BE2C (cell line): Measurements from ENCODE around the gene PPP1R9B.
A peak's percentile ranks its signal among the peaks of the same experiment; 100 is the strongest.

Source experiments
- DNase-seq: peaks from one replicate; pipeline ENCODE4 v3.0.0-alpha.2; 2020
- H3K27me3 ChIP-seq: fragments of 250-450 bp; sonication (Bioruptor Pico); 2 replicates; pipeline ENCODE4 v1.5.1; 2020; ENCODE audit warnings: mild to moderate bottlenecking
- H3K36me3 ChIP-seq: fragments of 250-450 bp; sonication (Bioruptor Pico); 2 replicates; pipeline ENCODE4 v1.5.1; 2020; ENCODE audit warnings: mild to moderate bottlenecking
- H3K4me1 ChIP-seq: fragments of 250-450 bp; sonication (Bioruptor Pico); 2 replicates; pipeline ENCODE4 v1.5.1; 2020
- H3K4me3 ChIP-seq: 2 replicates; pipeline ENCODE4 v1.5.1; 2011; ENCODE audit warnings: low read depth, low read length
- H3K9me3 ChIP-seq: fragments of 250-450 bp; sonication (Bioruptor Pico); 2 replicates; pipeline ENCODE4 v1.5.1; 2020
- TF ChIP-seq, protein P1 (sequence below): IDR thresholded peaks from 2 replicates; pipeline ENCODE4 v1.5.1; 2012; ENCODE audit warnings: mild to moderate bottlenecking, low read depth, low read length

The PPP1R9B gene

GRCh38 chr17:50094243-50094752 is 56.2 kb downstream of the PPP1R9B start:
- Histone ChIP-seq H3K27me3 (no peaks in the 10 kb centered on the region), H3K4me1 (no peaks in the 10 kb centered on the region), H3K36me3 (no peaks in the 10 kb centered on the region), H3K9me3 (no peaks in the 10 kb centered on the region), H3K4me3 (peak overlapping the region; percentile 68)
- peak; percentile 90 for DNase-seq
- TF ChIP-seq, protein P1, sequence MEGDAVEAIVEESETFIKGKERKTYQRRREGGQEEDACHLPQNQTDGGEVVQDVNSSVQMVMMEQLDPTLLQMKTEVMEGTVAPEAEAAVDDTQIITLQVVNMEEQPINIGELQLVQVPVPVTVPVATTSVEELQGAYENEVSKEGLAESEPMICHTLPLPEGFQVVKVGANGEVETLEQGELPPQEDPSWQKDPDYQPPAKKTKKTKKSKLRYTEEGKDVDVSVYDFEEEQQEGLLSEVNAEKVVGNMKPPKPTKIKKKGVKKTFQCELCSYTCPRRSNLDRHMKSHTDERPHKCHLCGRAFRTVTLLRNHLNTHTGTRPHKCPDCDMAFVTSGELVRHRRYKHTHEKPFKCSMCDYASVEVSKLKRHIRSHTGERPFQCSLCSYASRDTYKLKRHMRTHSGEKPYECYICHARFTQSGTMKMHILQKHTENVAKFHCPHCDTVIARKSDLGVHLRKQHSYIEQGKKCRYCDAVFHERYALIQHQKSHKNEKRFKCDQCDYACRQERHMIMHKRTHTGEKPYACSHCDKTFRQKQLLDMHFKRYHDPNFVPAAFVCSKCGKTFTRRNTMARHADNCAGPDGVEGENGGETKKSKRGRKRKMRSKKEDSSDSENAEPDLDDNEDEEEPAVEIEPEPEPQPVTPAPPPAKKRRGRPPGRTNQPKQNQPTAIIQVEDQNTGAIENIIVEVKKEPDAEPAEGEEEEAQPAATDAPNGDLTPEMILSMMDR: peak; percentile 86

DNA sequence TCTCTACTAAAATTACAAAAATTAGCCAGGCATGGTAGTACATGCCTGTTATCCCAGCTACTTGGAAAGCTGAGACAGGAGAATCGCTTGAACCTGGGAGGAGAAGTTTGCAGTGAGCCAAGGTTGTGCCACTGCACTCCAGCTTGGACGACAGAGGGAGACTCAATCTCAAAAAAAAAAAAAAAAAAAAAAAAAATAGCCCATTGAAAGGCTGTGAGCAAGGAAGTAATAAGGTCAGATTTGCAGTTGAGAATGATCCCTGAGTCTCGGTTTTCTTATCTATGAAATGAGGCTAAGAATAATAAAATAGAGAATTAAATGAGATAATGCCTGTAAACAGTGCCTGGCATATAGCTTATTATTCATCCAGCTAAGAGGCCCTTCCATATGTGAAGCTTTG is 56.7 kb downstream of the PPP1R9B start:
- no peak overlapping the region for H3K4me3 ChIP-seq
- no peaks in the 10 kb centered on the region for H3K4me1 ChIP-seq
- TF ChIP-seq, protein P1: no peak
- H3K36me3 ChIP-seq: no peaks in the 10 kb centered on the region
- no peaks in the 10 kb centered on the region for H3K9me3 ChIP-seq
- DNase-seq: no peak
- H3K27me3 ChIP-seq: no peaks in the 10 kb centered on the region

DNA sequence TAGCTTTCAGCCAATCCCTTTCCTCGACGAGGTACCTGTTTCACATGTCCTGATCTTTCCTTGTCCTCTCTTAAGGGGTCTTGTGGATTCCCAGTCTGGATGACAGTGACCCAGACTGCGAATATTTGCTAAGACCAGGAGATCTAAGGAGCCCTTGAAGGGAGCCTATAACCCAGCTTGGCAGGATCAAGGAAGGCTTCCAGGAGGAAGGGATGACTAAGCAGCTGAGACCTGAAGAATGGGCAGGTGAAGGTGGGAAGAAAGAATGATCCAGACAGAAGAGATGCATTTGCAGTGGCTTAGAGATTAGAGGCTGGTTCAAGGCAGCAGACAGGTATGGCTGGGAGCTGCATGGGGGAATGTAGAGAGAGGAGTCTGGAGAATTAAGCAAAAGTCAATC is 57.2 kb downstream of the PPP1R9B start:
- H3K9me3 ChIP-seq: no peaks in the 10 kb centered on the region
- H3K36me3 ChIP-seq: no peaks in the 10 kb centered on the region
- H3K4me1 ChIP-seq: no peaks in the 10 kb centered on the region
- no peak overlapping the region for H3K4me3 ChIP-seq
- TF ChIP-seq, protein P1: no peak
- no peaks in the 10 kb centered on the region for H3K27me3 ChIP-seq
- no peak for DNase-seq

DNA sequence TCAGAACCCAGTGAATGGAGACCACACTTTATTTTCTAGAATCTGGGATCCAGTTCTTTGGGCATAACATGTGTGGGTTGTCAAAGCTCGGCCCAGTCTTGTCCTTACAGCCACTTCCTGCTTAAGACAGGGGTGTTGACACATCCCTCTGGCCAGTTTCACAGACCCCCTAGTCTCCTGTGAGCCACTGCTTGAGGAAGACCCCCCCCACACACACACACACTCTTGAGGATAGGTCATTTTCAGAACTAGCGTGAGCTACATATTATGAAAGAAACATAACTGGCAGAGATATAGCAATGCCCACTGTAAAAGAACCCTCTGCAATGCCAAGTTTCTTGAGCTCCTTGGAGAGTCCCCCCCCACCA is 58.6 kb downstream of the PPP1R9B start:
- no peak for DNase-seq
- H3K4me1 ChIP-seq: no peaks in the 10 kb centered on the region
- no peaks in the 10 kb centered on the region for H3K27me3 ChIP-seq
- TF ChIP-seq, protein P1: no peak
- H3K36me3 ChIP-seq: no peaks in the 10 kb centered on the region
- no peak overlapping the region for H3K4me3 ChIP-seq
- H3K9me3 ChIP-seq: no peaks in the 10 kb centered on the region

DNA sequence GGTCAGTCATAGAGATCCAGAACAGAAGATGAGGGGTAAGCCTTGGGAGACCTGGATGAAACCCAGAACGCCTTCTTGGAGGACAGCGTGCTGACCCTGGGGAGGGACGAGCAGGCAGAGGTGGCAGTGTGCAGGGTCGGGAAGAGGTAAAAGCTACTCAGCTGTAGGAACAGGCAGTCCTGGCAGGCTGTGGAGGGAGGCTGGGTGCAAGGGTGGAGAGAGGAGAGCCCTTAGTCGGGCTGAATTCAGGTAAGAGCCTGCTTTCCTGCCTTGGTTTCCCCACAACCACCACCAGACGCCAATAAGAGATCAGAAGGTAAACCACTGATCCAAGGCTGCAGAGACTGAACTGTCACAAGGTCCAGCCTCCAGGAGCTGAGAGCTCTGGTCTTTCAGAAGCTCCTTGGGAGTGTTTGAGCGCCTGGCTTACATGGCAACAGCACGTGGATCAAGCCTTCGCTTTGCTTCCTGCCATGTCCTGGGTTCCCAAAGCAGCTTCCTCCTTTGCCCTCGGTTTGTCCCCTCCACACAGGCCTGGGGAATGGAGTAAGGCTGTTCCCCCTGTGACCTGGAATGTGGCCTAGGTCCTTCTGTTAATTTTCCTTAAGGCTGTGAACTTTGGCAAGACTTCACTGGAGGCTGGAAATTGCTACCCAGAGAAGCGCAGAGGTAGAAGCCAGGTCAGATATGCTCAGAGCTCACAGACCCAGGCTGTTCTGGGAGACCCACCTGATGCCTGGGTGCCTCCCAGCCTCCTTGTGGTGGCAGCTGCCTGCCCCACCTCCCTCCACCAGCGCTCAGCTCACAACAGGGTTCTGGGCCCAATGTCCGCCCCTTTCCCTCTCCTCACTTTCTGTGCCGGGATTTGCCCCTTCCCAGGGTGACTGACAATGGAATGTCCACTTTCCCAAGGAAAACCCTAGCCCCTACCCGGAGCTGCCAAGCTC is 59.2 kb downstream of the PPP1R9B start:
- DNase-seq: no peak
- Histone ChIP-seq H3K4me3 (no peak overlapping the region), H3K27me3 (no peaks in the 10 kb centered on the region), H3K9me3 (no peaks in the 10 kb centered on the region), H3K4me1 (no peaks in the 10 kb centered on the region), H3K36me3 (no peaks in the 10 kb centered on the region)
- TF ChIP-seq, protein P1: no peak

DNA sequence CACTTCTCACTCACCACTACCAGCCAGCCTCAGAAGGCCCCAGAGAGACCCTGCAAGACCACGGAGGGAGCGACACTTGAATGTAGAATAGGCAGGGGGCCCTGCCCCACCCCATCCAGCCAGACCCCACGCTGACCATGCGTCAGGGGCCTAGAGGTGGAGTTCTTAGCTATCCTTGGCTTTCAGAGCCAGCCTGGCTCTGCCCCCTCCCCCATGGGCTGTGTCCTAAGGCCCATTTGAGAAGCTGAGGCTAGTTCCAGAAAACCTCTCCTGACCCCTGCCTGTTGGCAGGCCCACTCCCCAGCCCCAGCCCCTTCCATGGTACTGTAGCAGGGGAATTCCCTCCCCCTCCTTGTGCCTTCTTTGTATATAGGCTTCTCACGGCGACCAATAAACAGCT is 60.4 kb downstream of the PPP1R9B start:
- Histone ChIP-seq H3K4me1 (no peaks in the 10 kb centered on the region), H3K36me3 (no peaks in the 10 kb centered on the region)
- DNase-seq: no peak

More for the DNA sequence above, 60.4 kb downstream of the PPP1R9B start:
- TF ChIP-seq, protein P1: no peak
- H3K27me3 ChIP-seq: no peaks in the 10 kb centered on the region
- no peak overlapping the region for H3K4me3 ChIP-seq
- H3K9me3 ChIP-seq: no peaks in the 10 kb centered on the region
